Endothelial cell of umbilical vein (primary cell): ENCODE data around the gene RNF187. TPM values are rescaled to one million over a fixed set of nuclear protein-coding genes. Genes with fewer than 3 reads are reported as not detected.

Source experiments
- BruUV-seq: library from RNA; stranded (reverse); fragments of 400-500 nt; replicated peaks from 2 replicates; lab custom pipeline; 2021; lab: Mats Ljungman, UMichigan
- CTCF ChIA-PET: fragments of 300-600, 350-600 bp; sonication (Branson Sonifier 250); formaldehyde crosslinking; loops from one replicate; lab custom pipeline; 2021; ENCODE audit warnings: antibody characterized with exemption, inconsistent platforms; lab: Charles Lee
- POLR2A ChIA-PET: fragments of 300-600, 350-600 bp; sonication (Branson Sonifier 250); formaldehyde crosslinking; loops from one replicate; lab custom pipeline; 2021; ENCODE audit warnings: antibody characterized with exemption, inconsistent platforms; lab: Charles Lee
- DNase-seq: peaks from one replicate; pipeline ENCODE4 v3.0.0-alpha.2; 2011; ENCODE audit warnings: low read depth, low spot score
- FAIRE-seq: peaks from 2 replicates; lab custom pipeline; 2011; peaks lifted over from hg19 to GRCh38; lab: Jason Lieb, UNC
- H2AFZ ChIP-seq: 2 replicates; pipeline ENCODE4 v1.6.0; 2012; ENCODE audit warnings: low read depth, low read length, control low read depth, inconsistent platforms
- H3K27ac ChIP-seq: 2 replicates; pipeline ENCODE4 v1.5.1; 2011; ENCODE audit warnings: low read depth, mild to moderate bottlenecking, control low read depth, low read length, moderate library complexity; ENCODE audit not compliant: insufficient read depth
- H3K27me3 ChIP-seq, 2 experiments: 2 replicates each; pipeline versions ENCODE4 v1.6.0 to v1.6.1; 2011; ENCODE audit warnings: low read length in 2 of 2, mixed read lengths in 1 of 2; ENCODE audit not compliant: control insufficient read depth in 2 of 2, insufficient read depth in 2 of 2
- H3K36me3 ChIP-seq, 2 experiments: 2 replicates in 1 of 2; 3 replicates in 1 of 2; pipeline ENCODE4 v1.5.1; 2011; ENCODE audit warnings: low read length in 2 of 2, mild to moderate bottlenecking in 1 of 2, moderate library complexity in 1 of 2; ENCODE audit not compliant: control insufficient read depth in 2 of 2, insufficient read depth in 2 of 2; ENCODE audit errors: extremely low read depth in 1 of 2
- H3K4me1 ChIP-seq: 3 replicates; pipeline ENCODE4 v1.5.1; 2011; ENCODE audit warnings: mild to moderate bottlenecking, low read length; ENCODE audit not compliant: control insufficient read depth, insufficient read depth; ENCODE audit errors: extremely low read depth
- H3K4me2 ChIP-seq: 2 replicates; pipeline ENCODE4 v1.6.1; 2011; ENCODE audit warnings: low read length, control low read depth, mixed read lengths; ENCODE audit not compliant: insufficient read depth
- H3K4me3 ChIP-seq, 3 experiments: fragments of 200-600 bp in 1 of 3; sonication (generic), shearing (Covaris generic) in 1 of 3; replicated peaks in 1 of 3; 2 replicates each; pipeline ENCODE4 v1.5.1; 2011 to 2016; ENCODE audit warnings: control low read depth in 3 of 3, low read length in 3 of 3, mild to moderate bottlenecking in 2 of 3, inconsistent platforms in 1 of 3, low read depth in 1 of 3, moderate library complexity in 1 of 3; ENCODE audit not compliant: insufficient read depth in 1 of 3
- H3K79me2 ChIP-seq: 2 replicates; pipeline ENCODE4 v1.6.0; 2012; ENCODE audit warnings: low read length, inconsistent platforms; ENCODE audit not compliant: control insufficient read depth, insufficient read depth
- H3K9ac ChIP-seq: replicated peaks from 2 replicates; pipeline ENCODE3; 2011; ENCODE audit warnings: low read length, control low read depth; ENCODE audit not compliant: insufficient read depth; ENCODE audit errors: extremely low read depth
- H3K9me1 ChIP-seq: replicated peaks from 3 replicates; pipeline ENCODE4 v1.6.0; 2011; ENCODE audit warnings: mild to moderate bottlenecking, low read length; ENCODE audit not compliant: control insufficient read depth, insufficient read depth; ENCODE audit errors: extremely low read depth
- H3K9me3 ChIP-seq: replicated peaks from 2 replicates; pipeline ENCODE4 v1.5.1; 2012; ENCODE audit warnings: low read length, inconsistent platforms; ENCODE audit not compliant: control insufficient read depth, insufficient read depth
- H4K20me1 ChIP-seq: replicated peaks from 2 replicates; pipeline ENCODE3; 2011; ENCODE audit warnings: mild to moderate bottlenecking, low read length; ENCODE audit not compliant: control insufficient read depth, insufficient read depth; ENCODE audit errors: extremely low read depth
- CTCF ChIP-seq, 2 donors: IDR thresholded peaks; 1 replicate in 1 of 2; 2 replicates in 1 of 2; pipeline ENCODE4 v1.5.1; 2011; ENCODE audit warnings: low read length in 2 of 2, mild to moderate bottlenecking in 2 of 2, moderate library complexity in 2 of 2, control low read depth in 1 of 2, inconsistent platforms in 1 of 2, low read depth in 1 of 2; ENCODE audit not compliant: insufficient read depth in 1 of 2; ENCODE audit errors: extremely low read depth in 1 of 2
- EZH2 ChIP-seq: IDR thresholded peaks from 2 replicates; pipeline ENCODE4 v1.6.1; 2012; ENCODE audit warnings: borderline replicate concordance, low read depth, mild to moderate bottlenecking, moderate library complexity, low read length, inconsistent platforms; ENCODE audit not compliant: severe bottlenecking
- FOS ChIP-seq: IDR thresholded peaks from 2 replicates; pipeline ENCODE4 v1.6.1; 2011; ENCODE audit warnings: mild to moderate bottlenecking, low read length, moderate library complexity, borderline replicate concordance; ENCODE audit not compliant: insufficient read depth
- GATA2 ChIP-seq: IDR thresholded peaks from 2 replicates; pipeline ENCODE4 v1.7.0; 2011; ENCODE audit warnings: low read depth, mild to moderate bottlenecking, moderate library complexity, mixed read lengths, low read length; ENCODE audit not compliant: insufficient read length, insufficient read depth
- JUN ChIP-seq: IDR thresholded peaks from 2 replicates; pipeline ENCODE4 v1.6.1; 2011; ENCODE audit warnings: borderline replicate concordance, low read depth; ENCODE audit not compliant: insufficient read length, insufficient read depth
- MAX ChIP-seq: IDR thresholded peaks from 2 replicates; pipeline ENCODE4 v1.6.1; 2011; ENCODE audit not compliant: insufficient read depth, insufficient read length
- MYC ChIP-seq: IDR thresholded peaks from one replicate; pipeline ENCODE4 v1.6.1; 2011; ENCODE audit warnings: mild to moderate bottlenecking, low read depth, low read length
- POLR2A ChIP-seq: IDR thresholded peaks from 2 replicates; pipeline ENCODE4 v1.6.1; 2012; ENCODE audit warnings: low read depth, mild to moderate bottlenecking, control low read depth, low read length
- POLR2AphosphoS5 ChIP-seq: IDR thresholded peaks from 2 replicates; pipeline ENCODE4 v1.6.1; 2012; ENCODE audit warnings: low read depth, mild to moderate bottlenecking, control low read depth, low read length, moderate library complexity; ENCODE audit not compliant: insufficient read depth
- dilution Hi-C: fragments of 300-500 bp; cut with MboI; formaldehyde crosslinking; loops from one replicate; pipeline ENCODE4 v1.15.0; 2019; ENCODE audit warnings: low sequenced_read_pairs; ENCODE audit not compliant: extremely low pct_ligation_motif_present
- intact Hi-C: fragments of 100-400 bp; cut with micrococcal nuclease; formaldehyde crosslinking; loops from one replicate; pipeline ENCODE4 v1.10.0; 2022
- polyA plus RNA-seq, 4 experiments: library from polyadenylated mRNA; depleted of rRNA in 3 of 4; stranded (reverse) in 3 of 4; unstranded in 1 of 4; fragments of >200 nt; gene quantifications; 2 replicates each; pipeline versions ENCODE4 v1.2.1 to v1.2.3, GENCODE V29; 2011 to 2012; ENCODE audit warnings: missing spikeins in 1 of 4
- total RNA-seq: library from RNA; stranded (reverse); gene quantifications from 2 replicates; pipeline ENCODE4 v1.2.3, GENCODE V29; 2021

Gene RNF187
- total and polyA plus RNA-seq, 2 donors (not counting 3 experiments of a cell fraction or from before 2014, with no cell fraction given): 48.0 to 86.4 TPM

- H3K9me1 ChIP-seq: no peaks in the 10 kb centered on the region
- H3K36me3 ChIP-seq: peaks cover 0 to 36% of the 10 kb centered on the region in 2 experiments
- TF ChIP-seq MAX: no peak
- TF ChIP-seq FOS: no peak
- TF ChIP-seq JUN: no peak
- no peak for TF ChIP-seq CTCF (IDR thresholded peaks at IDR 0.05; ENCODE audit: extremely low read depth in 1 of 2, insufficient read depth in 1 of 2, low read depth in 1 of 2, low read length in 2 of 2)
- no peak for TF ChIP-seq EZH2
- TF ChIP-seq MYC: no peak
- TF ChIP-seq POLR2AphosphoS5: no peak
- TF ChIP-seq GATA2: no peak
- TF ChIP-seq POLR2A: no peak
- DNase-seq: no peak
- no peaks in the 10 kb centered on the region for H3K27me3 ChIP-seq
- POLR2A ChIA-PET: no interaction called here
- dilution Hi-C loops (no loop called here), intact Hi-C loops (no loop called here)
- no peaks in the 10 kb centered on the region for H3K9me3 ChIP-seq
- no peak overlapping the region for H3K4me2 ChIP-seq
- no peak for FAIRE-seq
- no peaks in the 10 kb centered on the region for H3K79me2 ChIP-seq
- no peak overlapping the region for H3K27ac ChIP-seq
- H4K20me1 ChIP-seq: no peaks in the 10 kb centered on the region
- no peak overlapping the region for H3K4me3 ChIP-seq
- BruUV-seq: no TSS peak
- CTCF ChIA-PET: interaction anchor here (1.6 kb wide), 1 partner anchor 8 kb away, joined by 4 read pairs; no protein-coding TSS in a partner anchor
- H3K9ac ChIP-seq: no peak overlapping the region
- H3K4me1 ChIP-seq: no peaks in the 10 kb centered on the region
- H2AFZ ChIP-seq: no peak overlapping the region
Observed at GRCh38 chr1:228493141-228494043, 6.2 kb downstream of the RNF187 start.
